DMS114 treated with DMSO at 0.1 percent for 48 hours (cell line): ENCODE results near the gene CFAP97.
"Not testable (repeated sequence)": the region's sequence is repeated elsewhere in the genome, so short reads cannot be mapped to it uniquely, and the experiment has no call there.

Source experiments
- DNase-seq: peaks from one replicate; lab custom pipeline; 2025; ENCODE audit not compliant: unreplicated experiment; lab: John Stamatoyannopoulos, UW

CFAP97 gene

GRCh38 chr4:185142912-185143600 is 60.7 kb downstream of the CFAP97 start, which contains the start of gene SLC25A4:
TSS of gene SLC25A4 (plus strand) at chr4:185143266. CDS start at chr4:185143373, 107 bp downstream.
- DNase-seq, result peak; percentile 52

DNA sequence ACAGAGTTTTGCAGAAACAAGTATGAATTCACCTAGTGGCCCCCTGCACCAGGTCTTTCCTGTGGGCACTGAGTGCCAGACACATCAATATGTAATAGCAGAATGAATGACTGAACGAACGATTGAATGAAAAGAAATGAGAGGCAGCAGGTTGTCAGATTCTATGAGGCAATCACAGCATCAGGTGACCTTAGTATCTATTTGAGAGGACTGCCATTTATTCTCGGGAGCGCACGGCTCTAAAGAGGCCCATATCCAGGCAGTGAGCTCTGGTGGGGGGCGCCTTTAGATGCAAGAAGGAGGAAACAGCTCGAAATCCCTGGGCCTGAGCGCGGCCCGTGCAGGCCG is 61.3 kb downstream of the CFAP97 start:
- DNase-seq, result no peak

- no peak for DNase-seq
Measured at GRCh38 chr4:185141777-185142176, 62.0 kb downstream of the CFAP97 start.

DNA sequence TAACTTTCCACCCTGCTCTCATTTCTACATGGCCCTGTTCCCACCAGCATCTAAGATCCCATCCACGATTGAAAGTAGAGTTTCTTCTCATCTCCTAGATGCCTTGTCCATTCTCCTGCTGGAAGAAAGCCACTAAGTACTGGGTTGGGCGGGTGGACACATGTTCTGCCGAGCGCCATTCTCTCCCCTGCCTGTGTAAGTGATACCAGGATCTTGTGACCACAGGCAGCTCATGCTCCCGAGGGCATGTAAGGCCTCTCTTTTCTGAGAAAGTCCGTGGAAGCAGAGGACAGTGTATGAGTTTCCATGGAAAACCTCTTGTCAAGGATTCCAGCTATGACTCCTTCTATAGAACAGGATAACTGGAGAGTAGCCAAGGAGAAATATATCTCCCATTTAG is 64.1 kb downstream of the CFAP97 start:
- no peak for DNase-seq

DNA sequence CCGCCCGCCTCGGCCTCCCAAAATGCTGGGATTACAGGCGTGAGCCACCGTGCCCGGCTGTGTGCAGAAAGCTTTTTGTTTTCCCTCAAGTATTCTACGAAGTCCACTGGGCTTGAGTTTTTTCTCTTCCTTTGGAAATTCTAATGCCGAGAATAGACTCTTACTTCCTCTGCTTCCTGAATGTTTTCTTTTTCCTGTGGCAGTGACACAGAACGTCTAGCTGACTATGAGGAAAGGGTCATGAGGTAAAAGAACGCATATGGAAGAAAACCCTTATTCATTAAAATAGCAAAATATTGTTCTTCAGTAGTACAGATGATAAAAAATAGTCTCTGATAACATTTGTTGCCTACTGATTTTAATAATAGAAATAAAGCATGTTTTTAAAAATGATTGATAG is 65.6 kb downstream of the CFAP97 start:
- no peak for DNase-seq

DNA sequence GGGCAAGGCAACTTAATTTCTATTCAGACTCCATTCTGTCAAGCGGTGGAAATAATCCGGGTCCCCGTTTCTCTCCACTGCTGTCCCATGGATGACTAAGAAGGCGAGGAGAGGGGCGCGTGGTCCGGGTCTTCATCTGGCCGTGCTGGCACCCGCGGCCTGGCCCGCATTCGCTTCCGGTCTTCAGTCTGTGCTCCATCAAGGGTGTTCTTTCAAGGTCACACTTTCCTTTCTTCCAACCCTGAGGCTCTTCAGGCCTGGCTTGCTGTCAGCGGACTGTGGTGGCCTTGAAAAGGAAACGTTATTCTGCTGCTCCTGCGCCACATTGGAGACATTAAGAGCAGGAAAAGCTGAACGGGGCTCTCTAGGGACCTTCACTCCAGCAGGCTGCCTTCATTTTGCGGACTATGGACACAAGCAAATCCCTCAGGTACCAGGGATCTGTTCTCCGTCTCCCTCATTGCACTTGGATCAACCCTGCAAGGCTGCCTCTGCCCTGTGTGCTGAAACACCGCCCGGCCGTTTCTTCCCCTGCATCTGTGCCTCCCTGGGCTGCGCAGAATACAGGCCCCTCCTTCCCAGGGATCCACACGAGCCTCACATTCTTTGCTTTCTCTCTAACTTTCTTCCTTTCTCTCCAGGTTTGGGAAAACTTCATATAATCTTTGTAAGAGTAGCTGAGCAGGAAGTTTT is 66.4 kb downstream of the CFAP97 start:
- DNase-seq, result no peak

DNA sequence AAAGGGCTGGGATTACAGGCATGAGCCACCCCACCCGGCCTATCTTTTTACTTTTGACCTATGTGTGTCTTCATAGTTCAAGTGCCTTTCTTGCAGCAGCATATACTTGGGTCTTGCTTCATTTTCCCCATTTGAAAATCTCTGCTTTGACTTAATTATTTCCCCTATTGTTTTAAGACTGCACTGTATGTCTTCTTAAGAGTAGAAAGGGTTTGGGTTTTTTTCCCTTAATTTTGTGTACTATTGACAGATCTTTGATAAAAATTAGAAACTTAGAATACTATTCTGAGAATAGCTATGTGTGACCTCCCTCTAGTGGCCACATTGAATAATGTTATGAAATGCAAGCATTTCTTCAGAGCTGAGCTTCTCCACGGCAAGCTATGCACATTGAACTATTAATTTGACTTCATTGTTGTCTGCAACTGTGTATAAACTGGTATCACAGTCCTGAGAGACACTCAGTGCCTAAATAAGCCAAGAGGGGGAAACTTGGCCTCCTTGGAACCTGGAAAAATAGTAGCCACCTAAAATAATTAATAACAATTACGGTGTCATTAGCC is 69.4 kb downstream of the CFAP97 start:
- DNase-seq, result peak; percentile 34

GRCh38 chr4:185128272-185129119 is 75.3 kb downstream of the CFAP97 start:
- DNase-seq, result no peak

GRCh38 chr4:185127021-185127925 is 76.5 kb downstream of the CFAP97 start:
- DNase-seq, result no peak

- DNase-seq, result no peak
Measured at GRCh38 chr4:185124006-185124405, 79.8 kb downstream of the CFAP97 start.

GRCh38 chr4:185122681-185123345 is 81.0 kb downstream of the CFAP97 start:
- no peak for DNase-seq

DNA sequence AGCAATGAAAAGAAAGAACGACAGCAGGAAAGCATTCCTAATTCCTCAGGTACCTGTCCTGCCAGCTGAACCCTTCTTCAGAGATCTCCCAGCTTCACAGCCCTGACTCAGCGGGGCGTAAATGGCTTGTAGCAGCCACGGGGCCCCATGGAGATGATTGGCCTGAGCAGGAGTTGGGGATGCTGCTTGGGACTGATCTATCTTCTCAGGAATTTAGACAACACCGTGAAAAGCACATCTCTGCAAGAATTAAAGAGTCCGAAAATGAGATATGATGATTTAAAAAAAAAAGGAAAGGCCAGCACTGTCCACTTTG is 83.2 kb downstream of the CFAP97 start:
- no peak for DNase-seq

- DNase-seq, result no peak
Measured at GRCh38 chr4:185119927-185120630, 83.7 kb downstream of the CFAP97 start.

- DNase-seq, result not testable (repeated sequence)
Measured at GRCh38 chr4:185119467-185119866, 84.3 kb downstream of the CFAP97 start.

DNA sequence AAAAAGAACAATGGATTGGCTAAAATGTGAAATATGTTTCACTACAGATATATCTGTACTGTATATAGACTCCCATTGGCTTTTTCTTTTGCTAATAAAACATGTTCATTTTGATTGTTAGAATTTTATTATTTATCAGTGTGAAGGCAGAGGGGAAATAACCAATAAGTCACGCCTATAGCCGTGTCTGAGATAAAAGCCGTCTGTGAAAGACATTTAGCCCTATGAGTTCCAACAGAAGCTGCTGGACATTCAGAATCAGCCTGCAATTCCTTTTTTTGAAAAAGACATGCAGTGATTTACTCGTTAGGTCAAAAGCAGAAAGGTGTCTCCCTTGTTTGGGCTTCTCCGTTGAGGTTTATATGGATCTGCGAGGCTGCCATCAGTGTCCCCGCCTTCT is 84.9 kb downstream of the CFAP97 start:
- no peak for DNase-seq

DNA sequence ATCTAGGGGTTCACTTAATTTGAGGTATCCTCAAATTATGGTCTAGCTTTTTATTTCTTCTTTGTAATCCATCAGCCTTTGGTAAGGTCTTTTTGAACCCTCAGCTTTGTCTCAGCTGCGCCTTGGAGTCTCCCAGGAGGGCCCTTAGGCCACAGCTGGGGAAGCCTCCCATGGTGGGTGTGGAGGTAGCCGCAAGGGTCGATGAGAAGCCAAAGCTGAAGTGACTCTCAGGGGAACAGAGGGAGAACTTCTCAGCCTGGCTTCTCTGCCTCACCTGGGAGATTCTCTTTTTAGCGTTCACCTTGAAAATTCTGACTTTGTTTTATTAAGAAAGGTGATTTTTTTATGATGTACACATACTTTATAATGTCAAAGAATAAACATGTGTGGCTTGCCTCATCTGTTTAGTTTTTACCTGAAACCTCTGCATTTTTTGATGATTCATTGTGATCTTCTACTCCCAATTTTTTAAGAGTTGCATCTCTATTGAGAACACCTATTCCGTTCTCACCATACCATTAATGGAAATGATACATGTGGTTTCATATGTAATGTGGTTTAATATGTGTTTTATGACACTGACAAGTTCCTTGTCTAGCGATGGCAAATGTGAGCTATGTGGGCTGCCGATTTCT is 86.4 kb downstream of the CFAP97 start:
- DNase-seq, result no peak

- no peak for DNase-seq
Measured at GRCh38 chr4:185115827-185116232, 88.0 kb downstream of the CFAP97 start.

GRCh38 chr4:185113340-185113739 is 90.5 kb downstream of the CFAP97 start:
- DNase-seq, result no peak

DNA sequence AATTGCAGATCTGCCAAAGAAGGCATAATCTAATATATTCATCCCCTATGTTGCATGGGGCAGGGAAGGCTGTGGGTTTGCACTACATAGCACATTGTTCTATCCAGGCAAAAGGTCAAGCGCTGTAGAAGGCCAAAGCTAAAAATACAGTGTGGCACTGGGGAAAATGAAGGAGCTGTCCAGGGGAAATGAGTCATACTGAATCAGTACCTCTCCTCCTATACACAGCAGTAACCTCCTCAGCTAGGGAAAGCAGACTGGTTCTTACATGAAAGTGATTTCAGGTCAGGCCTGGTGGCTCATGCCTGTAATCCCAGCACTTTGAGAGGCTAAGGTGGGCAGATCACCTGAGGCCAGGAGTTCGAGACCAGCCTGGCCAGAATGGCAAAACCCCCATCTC is 91.7 kb downstream of the CFAP97 start:
- no peak for DNase-seq
